Measurements from ENCODE around the gene GNAZ. TPM values are rescaled to one million over a fixed set of nuclear protein-coding genes. Genes with fewer than 3 reads are reported as not detected.
"Not testable (repeated sequence)": the region's sequence is repeated elsewhere in the genome, so short reads cannot be mapped to it uniquely, and the experiment has no call there.

GNAZ gene
- total RNA-seq, 1 experiment from 2014 or later = 0.48 TPM

- Histone ChIP-seq H3K4me1 (no peaks in the 10 kb centered on the region), H3K4me3 (ENCODE audit: low read depth, low read length) (no peak overlapping the region), H3K9me3 (no peaks in the 10 kb centered on the region), H3K27me3 (replicated peaks; ENCODE audit: control insufficient read depth, insufficient read depth, low read length) (no peaks in the 10 kb centered on the region), H3K36me3 (ENCODE audit: control insufficient read depth, insufficient read depth, low read length) (no peaks in the 10 kb centered on the region)
- CTCF ChIA-PET = interaction anchor here (0.6 kb wide), 1 partner anchor 426 kb away, joined by 3 read pairs; no protein-coding TSS in a partner anchor
- Mint-ChIP-seq H3K36me3 (ENCODE audit: insufficient read depth, unreplicated experiment) (no peaks in the 10 kb centered on the region), H3K4me3 (ENCODE audit: unreplicated experiment) (no peak overlapping the region), H3K4me1 (ENCODE audit: low read depth, unreplicated experiment) (no peaks in the 10 kb centered on the region), H3K27me3 (ENCODE audit: insufficient read depth, unreplicated experiment) (no peaks in the 10 kb centered on the region), H3K9me3 (ENCODE audit: unreplicated experiment) (no peaks in the 10 kb centered on the region), H3K27ac (ENCODE audit: unreplicated experiment) (no peak overlapping the region)
- POLR2A ChIA-PET = no interaction called here
- DNase-seq = no peak
- TF ChIP-seq, protein P1, sequence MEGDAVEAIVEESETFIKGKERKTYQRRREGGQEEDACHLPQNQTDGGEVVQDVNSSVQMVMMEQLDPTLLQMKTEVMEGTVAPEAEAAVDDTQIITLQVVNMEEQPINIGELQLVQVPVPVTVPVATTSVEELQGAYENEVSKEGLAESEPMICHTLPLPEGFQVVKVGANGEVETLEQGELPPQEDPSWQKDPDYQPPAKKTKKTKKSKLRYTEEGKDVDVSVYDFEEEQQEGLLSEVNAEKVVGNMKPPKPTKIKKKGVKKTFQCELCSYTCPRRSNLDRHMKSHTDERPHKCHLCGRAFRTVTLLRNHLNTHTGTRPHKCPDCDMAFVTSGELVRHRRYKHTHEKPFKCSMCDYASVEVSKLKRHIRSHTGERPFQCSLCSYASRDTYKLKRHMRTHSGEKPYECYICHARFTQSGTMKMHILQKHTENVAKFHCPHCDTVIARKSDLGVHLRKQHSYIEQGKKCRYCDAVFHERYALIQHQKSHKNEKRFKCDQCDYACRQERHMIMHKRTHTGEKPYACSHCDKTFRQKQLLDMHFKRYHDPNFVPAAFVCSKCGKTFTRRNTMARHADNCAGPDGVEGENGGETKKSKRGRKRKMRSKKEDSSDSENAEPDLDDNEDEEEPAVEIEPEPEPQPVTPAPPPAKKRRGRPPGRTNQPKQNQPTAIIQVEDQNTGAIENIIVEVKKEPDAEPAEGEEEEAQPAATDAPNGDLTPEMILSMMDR (IDR thresholded peaks at IDR 0.05; ENCODE audit: insufficient read depth in 1 of 2, low read depth in 1 of 2, low read length in 1 of 2, severe bottlenecking in 1 of 2, unreplicated experiment in 1 of 2) = no peak
- BruUV-seq (replicated peaks) = no TSS peak
- intact Hi-C loops (cut with micrococcal nuclease; ENCODE audit: unreplicated experiment) = no loop called here
These were observed 62.2 kb downstream of the GNAZ start for GRCh38 chr22:23132376-23133091.

DNA sequence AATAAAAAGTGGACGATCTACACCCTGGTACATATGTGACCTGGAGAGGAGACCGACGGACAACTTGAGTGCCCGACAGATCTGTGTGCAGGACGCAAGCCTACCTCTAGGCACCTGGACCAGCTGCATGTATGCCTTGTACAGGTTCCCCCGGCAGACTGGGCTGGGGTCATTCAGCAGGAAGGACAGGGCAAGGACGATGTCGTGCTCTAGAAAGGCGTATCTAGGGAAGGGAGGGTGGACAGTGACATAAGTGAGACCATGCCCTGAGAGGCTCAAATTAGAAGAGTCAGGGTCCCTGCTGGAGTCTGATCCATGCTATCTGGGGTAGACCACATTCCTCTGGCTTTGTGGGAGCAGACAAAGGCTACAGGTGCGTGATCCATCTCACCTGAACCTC lies 63.6 kb downstream of the GNAZ start:
- no peak for DNase-seq
- TF ChIP-seq, protein P1 (IDR thresholded peaks at IDR 0.05; ENCODE audit: insufficient read depth in 1 of 2, low read depth in 1 of 2, low read length in 1 of 2, severe bottlenecking in 1 of 2, unreplicated experiment in 1 of 2) = no peak

GRCh38 chr22:23136991-23137390 lies 66.7 kb downstream of the GNAZ start:
- H3K4me3 ChIP-seq (ENCODE audit: low read depth, low read length); H3K9me3 Mint-ChIP-seq (ENCODE audit: unreplicated experiment); H3K4me1 ChIP-seq; H3K4me1 Mint-ChIP-seq (ENCODE audit: low read depth, unreplicated experiment); CTCF ChIA-PET; H3K36me3 Mint-ChIP-seq (ENCODE audit: insufficient read depth, unreplicated experiment); intact Hi-C loops (cut with micrococcal nuclease; ENCODE audit: unreplicated experiment); H3K27me3 Mint-ChIP-seq (ENCODE audit: insufficient read depth, unreplicated experiment); H3K27me3 ChIP-seq (replicated peaks; ENCODE audit: control insufficient read depth, insufficient read depth, low read length); DNase-seq; H3K36me3 ChIP-seq (ENCODE audit: control insufficient read depth, insufficient read depth, low read length); BruUV-seq (replicated peaks); H3K27ac Mint-ChIP-seq (ENCODE audit: unreplicated experiment); POLR2A ChIA-PET; H3K4me3 Mint-ChIP-seq (ENCODE audit: unreplicated experiment); H3K9me3 ChIP-seq: not testable (repeated sequence)

More for the DNA sequence above, 63.6 kb downstream of the GNAZ start:
- POLR2A ChIA-PET = no interaction called here
- H3K4me1 Mint-ChIP-seq (ENCODE audit: low read depth, unreplicated experiment) = no peaks in the 10 kb centered on the region
- Histone ChIP-seq H3K4me3 (ENCODE audit: low read depth, low read length) (no peak overlapping the region), H3K4me1 (no peaks in the 10 kb centered on the region), H3K27me3 (replicated peaks; ENCODE audit: control insufficient read depth, insufficient read depth, low read length) (no peaks in the 10 kb centered on the region), H3K36me3 (ENCODE audit: control insufficient read depth, insufficient read depth, low read length) (no peaks in the 10 kb centered on the region), H3K9me3 (no peaks in the 10 kb centered on the region)
- no peaks in the 10 kb centered on the region for H3K36me3 Mint-ChIP-seq (ENCODE audit: insufficient read depth, unreplicated experiment)
- no peaks in the 10 kb centered on the region for H3K27me3 Mint-ChIP-seq (ENCODE audit: insufficient read depth, unreplicated experiment)
- no peak overlapping the region for H3K27ac Mint-ChIP-seq (ENCODE audit: unreplicated experiment)
- H3K4me3 Mint-ChIP-seq (ENCODE audit: unreplicated experiment) = no peak overlapping the region
- CTCF ChIA-PET = no interaction called here
- intact Hi-C loops (cut with micrococcal nuclease; ENCODE audit: unreplicated experiment) = no loop called here
- H3K9me3 Mint-ChIP-seq (ENCODE audit: unreplicated experiment) = no peaks in the 10 kb centered on the region
- no TSS peak for BruUV-seq (replicated peaks)
